Hepatocyte (in vitro differentiated cells): ENCODE measurements around the gene SELENOM. TPM values are rescaled to one million over a fixed set of nuclear protein-coding genes. Genes with fewer than 3 reads are reported as not detected.

Experiments
- DNase-seq: peaks from one replicate; pipeline ENCODE4 v3.0.0-alpha.2; 2016; ENCODE audit warnings: low spot score
- H2AFZ ChIP-seq: fragments of 200-600 bp; sonication (generic); 2 replicates; pipeline ENCODE4 v1.6.0; 2016; ENCODE audit warnings: antibody characterized with exemption, mild to moderate bottlenecking
- H3K27ac ChIP-seq: fragments of 200-600 bp; sonication (generic); 2 replicates; pipeline ENCODE4 v1.5.1; 2016; ENCODE audit warnings: mild to moderate bottlenecking
- H3K27me3 ChIP-seq: fragments of 200-600 bp; sonication (generic); 2 replicates; pipeline ENCODE4 v1.6.1; 2016
- H3K36me3 ChIP-seq: fragments of 200-600 bp; sonication (generic); replicated peaks from 2 replicates; pipeline ENCODE4 v1.5.1; 2016; ENCODE audit warnings: low read depth; ENCODE audit not compliant: insufficient read depth
- H3K4me1 ChIP-seq: fragments of 200-600 bp; sonication (generic); 2 replicates; pipeline ENCODE4 v1.5.1; 2016; ENCODE audit warnings: mild to moderate bottlenecking, moderate library complexity; ENCODE audit not compliant: insufficient read depth
- H3K4me2 ChIP-seq: fragments of 200-600 bp; sonication (generic); 2 replicates; pipeline ENCODE4 v1.6.0; 2016
- H3K4me3 ChIP-seq: fragments of 200-600 bp; sonication (generic); 2 replicates; pipeline ENCODE4 v1.5.1; 2016; ENCODE audit warnings: mild to moderate bottlenecking
- H3K79me2 ChIP-seq: fragments of 200-600 bp; sonication (generic); 2 replicates; pipeline ENCODE4 v1.6.0; 2017; ENCODE audit warnings: mild to moderate bottlenecking
- H3K9me2 ChIP-seq: fragments of 200-600 bp; sonication (generic); replicated peaks from 2 replicates; pipeline ENCODE4 v1.6.0; 2017; ENCODE audit warnings: mild to moderate bottlenecking; ENCODE audit not compliant: insufficient read depth
- H3K9me3 ChIP-seq: fragments of 200-600 bp; sonication (generic); 2 replicates; pipeline ENCODE4 v1.5.1; 2016; ENCODE audit warnings: low read depth, mild to moderate bottlenecking
- H4K20me1 ChIP-seq: fragments of 200-600 bp; sonication (generic); 2 replicates; pipeline ENCODE4 v1.6.0; 2016; ENCODE audit warnings: mild to moderate bottlenecking; ENCODE audit not compliant: insufficient read depth, poor library complexity, severe bottlenecking
- CTCF ChIP-seq: fragments of 200-600 bp; sonication (generic); IDR thresholded peaks from 2 replicates; pipeline ENCODE4 v1.5.1; 2016; ENCODE audit warnings: antibody characterized with exemption, mild to moderate bottlenecking; ENCODE audit not compliant: poor library complexity
- EZH2 ChIP-seq: fragments of 200-600 bp; sonication (generic); IDR thresholded peaks from 2 replicates; pipeline ENCODE4 v1.6.1; 2016; ENCODE audit warnings: antibody characterized with exemption, mild to moderate bottlenecking, borderline replicate concordance
- EZH2phosphoT487 ChIP-seq: fragments of 200-600 bp; sonication (generic); IDR thresholded peaks from one replicate; pipeline ENCODE4 v1.6.1; 2018; ENCODE audit warnings: antibody characterized with exemption, mild to moderate bottlenecking, low read depth, moderate library complexity; ENCODE audit not compliant: unreplicated experiment, severe bottlenecking
- WGBS: methylation state at CpG from one replicate; pipeline ENCODE4 v1.1.6; 2016; ENCODE audit warnings: low lambda C conversion rate; ENCODE audit errors: missing lambda C conversion rate; 5-methylcytosine and 5-hydroxymethylcytosine counted together
- polyA plus RNA-seq: library from polyadenylated mRNA; unstranded; fragments of >200 nt; fragmentation: Nextera tagmentation; extraction: Ambion mirVana; gene quantifications from 2 replicates; pipeline ENCODE4 v1.2.1, GENCODE V29; 2016
- total RNA-seq: library from RNA; depleted of rRNA; stranded (reverse); fragments of >200 nt; gene quantifications from 2 replicates; pipeline ENCODE4 v1.2.3, GENCODE V29; 2014

SELENOM gene, protein sequence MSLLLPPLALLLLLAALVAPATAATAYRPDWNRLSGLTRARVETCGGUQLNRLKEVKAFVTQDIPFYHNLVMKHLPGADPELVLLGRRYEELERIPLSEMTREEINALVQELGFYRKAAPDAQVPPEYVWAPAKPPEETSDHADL
- total RNA-seq: 130 and 156 TPM in 2 replicates
- polyA plus RNA-seq: 240 and 307 TPM in 2 replicates

DNA sequence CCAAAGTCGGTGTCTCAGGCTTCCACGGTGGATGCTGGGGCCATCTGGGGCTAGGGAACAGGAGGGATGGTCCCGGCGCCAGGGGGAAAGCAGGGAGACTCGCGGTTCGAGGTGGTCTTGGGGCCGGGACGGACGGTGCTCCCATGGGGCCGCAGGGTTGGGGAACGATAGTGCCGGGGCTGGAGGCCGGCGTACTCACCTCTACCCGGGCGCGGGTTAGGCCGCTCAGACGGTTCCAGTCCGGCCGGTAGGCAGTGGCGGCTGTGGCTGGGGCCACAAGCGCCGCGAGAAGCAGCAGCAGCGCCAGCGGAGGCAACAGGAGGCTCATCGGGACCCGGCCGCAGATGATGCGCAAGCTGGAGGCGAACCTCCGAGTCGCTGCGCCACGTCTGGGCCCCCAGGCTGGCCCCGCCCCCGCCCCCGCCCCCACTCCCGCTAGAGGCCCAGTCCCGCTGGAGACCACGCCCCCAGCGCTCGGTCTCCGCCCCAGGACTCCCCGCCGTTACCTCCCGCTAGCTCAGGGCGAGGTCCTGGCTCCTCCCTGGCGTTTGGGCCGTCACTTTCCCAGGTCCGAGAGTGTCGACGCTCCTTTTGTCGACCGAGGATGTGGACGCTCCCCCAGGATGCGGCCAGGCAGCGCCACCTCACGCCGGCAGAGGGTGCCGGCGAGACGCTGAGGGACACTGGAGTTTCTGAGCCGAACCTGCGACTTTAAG, at the start of gene SELENOM:
TSS of gene SELENOM (minus strand) at position 391 of the 716 bp plus-strand sequence. CDS start at position 328, 63 bp downstream.
- Histone ChIP-seq H3K27ac (peak within 1 kb of the TSS; percentile 91), H3K4me3 (peak within 1 kb of the TSS; percentile 59), H3K4me1 (peaks cover 7% of the 10 kb centered on the region), H3K4me2 (peak within 1 kb of the TSS; percentile 79), H4K20me1 (no peaks in the 10 kb centered on the region), H3K79me2 (no peaks in the 10 kb centered on the region), H3K9me2 (no peaks in the 10 kb centered on the region), H3K27me3 (no peaks in the 10 kb centered on the region), H3K9me3 (no peaks in the 10 kb centered on the region), H2AFZ (peak within 1 kb of the TSS; percentile 74), H3K36me3 (no peaks in the 10 kb centered on the region)
- TF ChIP-seq EZH2phosphoT487 (no peak), EZH2 (no peak), CTCF (peak; percentile 99)
- DNase-seq: peak; percentile 98
- 8% methylated on average over 35 of the region's 67 CpGs for WGBS

- Histone ChIP-seq H3K79me2 (peaks cover 2% of the 10 kb centered on the region), H3K27ac (no peak overlapping the region), H3K9me3 (no peaks in the 10 kb centered on the region), H4K20me1 (no peaks in the 10 kb centered on the region), H2AFZ (no peak overlapping the region), H3K36me3 (no peaks in the 10 kb centered on the region), H3K9me2 (no peaks in the 10 kb centered on the region), H3K4me2 (no peak overlapping the region), H3K27me3 (peaks cover 8% of the 10 kb centered on the region), H3K4me3 (no peak overlapping the region), H3K4me1 (peaks cover 3% of the 10 kb centered on the region)
- no peak for DNase-seq
- 29% methylated on average over 3 of the region's 3 CpGs for WGBS
- no peak for TF ChIP-seq EZH2phosphoT487
- TF ChIP-seq EZH2: no peak
- TF ChIP-seq CTCF: no peak
Observed at GRCh38 chr22:31155422-31155821, 48.1 kb upstream of the SELENOM start.

DNA sequence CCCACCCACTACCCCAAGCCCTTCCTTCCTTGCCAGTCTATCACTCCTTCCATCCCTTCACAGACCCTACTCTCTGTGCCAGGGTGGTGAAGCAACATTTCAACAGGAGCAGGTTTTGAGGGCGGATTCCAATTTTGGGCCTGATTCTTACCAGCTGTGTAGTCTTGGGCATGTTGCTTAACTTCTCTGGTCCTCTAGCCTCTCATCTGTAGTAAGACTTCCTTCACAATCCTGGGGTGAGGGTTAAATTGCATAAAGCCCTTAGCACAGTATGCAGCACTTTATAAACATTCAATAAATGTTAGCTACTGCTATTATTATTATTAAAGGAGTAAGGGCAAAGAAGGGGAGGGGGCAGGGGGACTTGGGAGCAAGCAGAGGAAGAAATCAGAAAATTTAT, 47.6 kb upstream of the SELENOM start:
- Histone ChIP-seq H3K9me3 (no peaks in the 10 kb centered on the region), H3K4me3 (no peak overlapping the region), H3K4me1 (peaks cover 3% of the 10 kb centered on the region), H3K9me2 (no peaks in the 10 kb centered on the region), H3K4me2 (no peak overlapping the region), H3K27ac (no peak overlapping the region), H2AFZ (no peak overlapping the region), H3K27me3 (peaks cover 8% of the 10 kb centered on the region), H3K79me2 (no peaks in the 10 kb centered on the region), H4K20me1 (no peaks in the 10 kb centered on the region), H3K36me3 (no peaks in the 10 kb centered on the region)
- no peak for DNase-seq
- 100% methylated on average over 1 of the region's 1 CpG for WGBS
- TF ChIP-seq EZH2phosphoT487: no peak
- TF ChIP-seq CTCF: no peak
- no peak for TF ChIP-seq EZH2
